ENCODE measurements around the gene GDAP1L1.

GDAP1L1 gene

DNA sequence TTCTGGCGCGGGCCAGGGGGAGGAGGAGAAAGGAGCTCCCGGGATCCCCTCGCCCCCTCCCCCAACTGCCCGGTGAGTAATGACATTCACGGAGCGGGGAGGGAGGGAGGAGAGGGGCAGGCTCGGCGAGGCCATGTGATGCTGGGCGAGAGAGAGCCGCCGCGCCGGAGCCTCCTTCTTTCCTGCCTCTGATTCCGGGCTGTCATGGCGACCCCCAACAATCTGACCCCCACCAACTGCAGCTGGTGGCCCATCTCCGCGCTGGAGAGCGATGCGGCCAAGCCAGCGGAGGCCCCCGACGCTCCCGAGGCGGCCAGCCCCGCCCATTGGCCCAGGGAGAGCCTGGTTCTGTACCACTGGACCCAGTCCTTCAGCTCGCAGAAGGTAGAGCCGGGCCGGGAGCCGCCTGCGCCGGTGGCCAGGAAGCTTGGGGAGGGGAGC is at the start of gene GDAP1L1:
Gene GDAP1L1, plus strand, starts transcription at position 178 of the 441 bp plus-strand sequence. Its CDS starts 27 bp downstream, at position 205.
- no peak for DNase-seq

DNA sequence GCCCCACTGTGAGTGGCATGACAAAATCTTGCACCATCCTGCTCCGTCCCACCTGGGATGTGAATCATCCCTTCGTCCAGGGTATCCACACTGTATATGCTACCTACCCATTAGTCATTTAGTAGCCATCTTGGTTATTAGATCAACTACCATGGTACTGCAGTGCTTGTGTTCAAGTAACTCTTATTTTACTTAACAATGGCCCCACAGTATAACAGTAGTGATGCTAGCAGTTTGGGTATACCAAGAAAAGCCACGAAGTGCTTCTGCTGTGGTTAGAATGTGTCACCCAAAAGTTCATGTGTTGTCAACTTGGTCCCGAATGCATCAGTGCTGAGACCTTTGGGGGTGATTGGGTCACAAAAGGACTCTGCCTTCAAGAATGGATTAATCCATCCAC is 48.2 kb upstream of the GDAP1L1 start:
- DNase-seq = peak in 1 of 2 experiments; percentile 46

DNA sequence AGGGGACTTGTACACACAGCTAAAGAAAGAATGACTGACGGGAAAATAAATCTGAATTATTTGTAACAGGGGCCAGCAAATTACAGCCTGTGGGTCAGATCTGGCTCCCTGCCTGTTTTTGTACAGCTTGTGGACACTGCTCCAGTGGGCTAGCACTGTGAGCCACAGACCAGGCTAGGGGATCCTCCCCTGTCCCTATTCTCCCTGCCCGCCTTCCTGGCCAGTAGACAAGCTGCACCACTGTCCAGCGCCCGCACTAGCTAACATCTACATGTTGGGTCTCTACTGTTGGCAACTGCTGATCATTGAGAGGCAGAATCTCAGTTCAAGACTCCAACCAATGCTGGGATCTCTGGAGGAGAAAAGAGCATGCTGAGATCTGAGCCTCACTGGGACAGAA is 47.2 kb upstream of the GDAP1L1 start:
- DNase-seq = no peak

DNA sequence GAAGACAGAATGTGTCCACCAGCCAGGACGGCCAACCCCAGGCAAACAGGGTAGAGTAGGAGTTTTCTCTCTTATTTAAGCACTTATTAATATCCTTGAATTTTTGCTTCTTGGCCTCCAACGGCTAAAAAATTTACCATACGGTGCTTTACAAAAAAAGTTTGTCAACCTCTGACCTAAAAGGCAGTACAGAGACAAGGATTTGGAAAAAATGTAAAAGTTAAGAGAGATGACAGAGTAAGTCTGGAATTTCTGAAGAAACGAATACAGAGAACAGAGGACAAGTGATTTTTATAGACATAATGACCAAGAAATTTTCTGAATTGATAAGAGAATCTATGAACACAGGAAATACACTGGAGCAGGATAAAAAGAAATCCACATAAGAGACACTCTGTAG is 46.7 kb upstream of the GDAP1L1 start:
- DNase-seq = no peak

DNA sequence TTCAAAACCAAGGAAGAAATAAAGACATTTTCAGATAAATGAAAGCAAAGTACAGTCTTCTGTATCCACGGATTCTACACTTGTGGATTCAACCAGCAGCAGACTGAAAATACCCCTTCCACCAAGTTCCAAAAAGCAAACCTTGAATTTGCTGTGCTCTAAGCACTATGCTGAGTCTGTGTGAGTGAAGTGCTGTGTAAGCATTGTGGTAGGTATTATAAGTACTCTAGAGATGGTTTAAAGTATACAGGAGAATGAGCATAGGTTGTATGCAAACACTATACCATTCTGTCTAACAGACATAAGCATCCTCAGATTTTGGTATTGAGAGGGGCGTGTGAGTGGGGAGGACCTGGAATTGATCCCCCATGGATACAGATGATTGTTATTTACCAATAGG is 46.1 kb upstream of the GDAP1L1 start:
- no peak for DNase-seq

DNA sequence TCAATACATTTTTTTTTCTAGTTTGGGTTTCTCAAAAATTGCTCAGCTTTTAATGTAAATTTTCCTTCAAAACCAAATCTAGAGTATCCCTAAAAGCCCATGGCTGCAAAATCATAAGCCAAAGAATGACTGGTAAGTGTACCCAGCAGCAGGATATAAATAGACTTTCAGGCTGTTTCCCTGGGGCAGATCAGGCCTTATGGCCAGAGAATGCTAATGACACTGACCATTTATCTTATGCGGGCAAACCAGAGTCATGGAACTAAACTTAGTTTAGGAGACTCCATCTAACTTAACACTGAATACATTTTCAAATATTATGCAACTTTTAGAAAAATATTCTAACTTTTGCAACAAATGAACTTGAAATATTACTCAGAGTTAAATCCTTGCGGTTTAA is 43.9 kb upstream of the GDAP1L1 start:
- no peak for DNase-seq

DNA sequence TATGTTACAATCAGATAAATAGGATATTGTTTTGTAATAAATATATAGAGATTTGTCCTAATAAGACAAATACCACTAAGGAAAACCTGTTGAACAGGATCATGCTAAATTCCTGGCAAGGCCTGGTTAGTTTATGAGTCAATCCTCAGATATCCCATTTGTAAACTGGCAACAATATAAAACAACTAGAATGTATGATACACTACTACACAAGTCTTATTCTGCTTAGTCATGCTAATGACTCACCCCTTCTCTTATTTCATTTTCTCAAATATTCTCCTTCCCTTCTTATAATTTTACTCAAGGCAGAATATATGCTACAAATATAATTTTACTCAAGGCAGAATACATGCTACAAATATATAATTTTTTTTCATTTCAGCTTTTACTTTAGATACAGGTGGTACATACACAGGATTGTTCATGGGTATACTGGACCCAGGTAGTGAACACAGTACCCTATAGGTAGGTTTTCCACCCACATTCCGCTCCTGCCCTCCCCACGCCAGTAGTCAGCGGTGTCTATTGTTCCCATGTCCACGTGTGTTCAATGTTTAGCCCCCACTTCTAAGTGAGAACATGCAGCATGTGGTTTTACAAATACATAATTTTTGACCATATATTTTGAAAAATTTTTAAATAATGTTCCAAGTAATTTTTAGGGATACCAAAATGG is 42.8 kb upstream of the GDAP1L1 start:
- DNase-seq = no peak

DNA sequence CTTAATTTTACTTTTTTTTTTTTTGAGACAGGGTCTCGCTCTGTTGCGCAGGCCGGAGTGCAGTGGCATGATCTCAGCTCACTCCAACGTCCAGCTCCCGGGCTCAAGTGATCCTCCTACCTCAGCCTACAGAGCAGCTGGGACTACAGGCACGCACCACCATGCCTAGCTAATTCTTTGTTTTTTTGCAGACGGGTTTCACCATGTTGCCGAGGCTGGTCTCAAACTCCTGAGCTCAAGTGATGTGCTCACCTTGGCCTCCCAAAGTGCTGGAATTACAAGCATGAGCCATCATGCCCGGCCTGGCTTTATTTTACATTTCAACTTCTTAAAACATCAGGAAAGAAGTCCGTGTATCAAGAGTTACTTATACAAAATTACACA is 42.3 kb upstream of the GDAP1L1 start:
- no peak for DNase-seq

DNA sequence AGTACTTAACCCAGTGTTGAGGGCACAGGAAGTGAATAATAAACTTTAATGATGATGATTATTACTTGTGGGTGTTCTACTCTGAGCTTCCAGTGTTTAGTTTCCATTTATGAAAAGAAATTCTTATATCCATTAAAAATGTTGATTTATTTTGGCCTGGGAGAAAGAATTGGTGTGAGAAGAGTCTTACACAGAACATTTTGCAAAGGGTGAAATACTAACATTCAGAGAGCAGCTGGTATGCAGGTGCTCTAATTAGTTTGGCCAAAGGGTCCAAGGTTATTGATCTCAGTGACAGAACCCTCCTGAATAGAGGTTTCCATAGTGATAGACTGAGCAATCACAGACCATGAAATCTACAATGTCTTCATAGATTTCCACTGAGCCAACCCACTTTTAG is 41.0 kb upstream of the GDAP1L1 start:
- DNase-seq = no peak

DNA sequence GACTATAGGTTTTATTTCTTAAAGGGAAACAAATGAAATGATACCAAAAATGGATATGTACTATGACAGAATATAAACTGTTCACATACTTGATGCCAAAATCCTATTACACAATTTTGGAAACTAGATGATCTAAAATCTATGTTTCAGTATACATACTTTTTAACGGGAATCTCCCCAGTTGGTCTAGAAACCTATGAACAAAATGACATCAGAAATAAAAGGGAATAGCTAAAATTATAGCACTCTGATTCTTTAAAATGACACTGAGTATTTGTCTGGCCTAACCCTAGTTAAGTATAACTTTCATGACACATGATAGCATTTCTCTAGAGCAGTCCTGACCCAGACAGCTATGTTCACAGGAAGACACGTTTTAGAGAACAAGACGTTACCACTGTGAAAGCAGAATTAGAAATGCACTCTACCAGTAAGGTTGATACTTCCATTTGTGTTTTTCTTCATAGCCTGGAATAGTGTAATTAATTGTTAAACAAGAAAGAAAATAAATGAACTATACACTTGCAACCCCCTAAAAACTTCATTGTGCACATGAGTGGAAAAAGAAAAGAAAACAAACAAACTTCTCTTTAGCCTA is 39.9 kb upstream of the GDAP1L1 start:
- no peak for DNase-seq

DNA sequence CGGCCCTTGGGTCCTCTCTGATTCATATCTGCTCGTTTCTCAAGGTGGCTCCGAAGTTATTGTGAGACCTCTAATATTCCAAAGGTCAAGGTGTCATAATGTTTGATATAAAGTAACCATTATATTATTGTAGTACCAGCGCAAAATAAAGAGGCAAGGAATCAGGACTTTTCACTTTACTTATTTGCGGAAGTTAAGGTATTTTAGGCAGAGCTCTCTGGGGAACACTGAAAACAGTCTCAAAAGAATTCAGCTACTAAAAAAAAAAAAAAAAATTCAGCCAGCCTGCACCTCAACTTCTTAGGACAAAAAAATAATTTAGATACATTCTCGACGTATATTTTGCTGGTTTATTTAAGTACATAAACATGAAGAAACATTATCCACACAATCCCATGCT is 38.9 kb upstream of the GDAP1L1 start:
- DNase-seq = no peak

DNA sequence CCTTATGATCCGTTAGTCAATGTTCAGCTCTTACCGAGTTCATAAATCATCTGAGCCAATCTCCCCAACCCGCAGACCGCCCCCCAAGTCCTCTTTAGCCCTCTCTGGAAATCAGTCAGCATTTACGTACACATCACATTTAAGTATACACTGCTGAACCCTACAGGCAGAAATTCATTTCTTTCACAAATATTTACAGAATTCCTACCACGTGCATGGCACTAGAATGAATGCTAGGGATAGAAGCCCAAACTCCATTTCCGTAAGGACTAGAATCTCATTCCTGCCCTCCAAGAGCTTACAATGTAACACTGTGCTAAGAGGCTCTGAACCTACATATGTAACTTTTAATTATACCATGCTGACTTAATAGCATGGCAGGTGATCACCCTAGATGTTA is 38.3 kb upstream of the GDAP1L1 start:
- DNase-seq = no peak

DNA sequence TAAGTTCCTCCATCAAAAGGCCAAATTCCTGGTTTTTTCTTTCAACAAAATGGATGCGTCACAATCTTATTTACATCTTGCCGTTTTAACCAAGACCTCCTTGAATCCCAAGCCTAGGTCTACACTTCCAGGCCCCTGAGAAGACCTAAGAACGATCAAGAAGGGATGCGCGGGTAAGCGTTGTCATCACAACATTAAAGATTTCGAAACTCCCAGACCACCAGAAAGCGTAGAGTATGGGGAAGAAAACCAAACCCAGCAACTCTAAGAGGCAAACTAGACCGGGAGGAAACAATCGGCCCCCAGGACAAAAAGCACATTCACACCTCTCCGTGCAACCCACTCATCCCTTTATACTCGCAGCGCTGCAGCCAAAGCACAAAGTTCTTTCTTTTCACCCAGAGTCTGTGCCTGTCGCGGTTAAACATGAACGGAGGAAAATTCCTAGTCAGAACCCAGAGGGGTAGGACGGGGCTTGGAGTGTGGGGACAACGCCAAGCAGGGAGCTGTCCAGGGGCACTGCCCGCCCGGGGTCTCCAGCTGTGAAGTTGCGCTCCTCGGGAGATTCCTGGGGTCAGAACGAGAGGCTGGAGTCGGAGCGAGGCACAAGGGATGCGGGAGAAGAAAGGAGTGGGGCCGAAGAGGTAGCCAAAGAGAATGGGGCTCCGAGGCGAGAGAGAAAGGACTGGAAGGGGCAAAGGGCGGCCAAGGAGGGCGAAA is 37.3 kb upstream of the GDAP1L1 start:
- peak in 1 of 2 experiments; percentile 38 for DNase-seq

DNA sequence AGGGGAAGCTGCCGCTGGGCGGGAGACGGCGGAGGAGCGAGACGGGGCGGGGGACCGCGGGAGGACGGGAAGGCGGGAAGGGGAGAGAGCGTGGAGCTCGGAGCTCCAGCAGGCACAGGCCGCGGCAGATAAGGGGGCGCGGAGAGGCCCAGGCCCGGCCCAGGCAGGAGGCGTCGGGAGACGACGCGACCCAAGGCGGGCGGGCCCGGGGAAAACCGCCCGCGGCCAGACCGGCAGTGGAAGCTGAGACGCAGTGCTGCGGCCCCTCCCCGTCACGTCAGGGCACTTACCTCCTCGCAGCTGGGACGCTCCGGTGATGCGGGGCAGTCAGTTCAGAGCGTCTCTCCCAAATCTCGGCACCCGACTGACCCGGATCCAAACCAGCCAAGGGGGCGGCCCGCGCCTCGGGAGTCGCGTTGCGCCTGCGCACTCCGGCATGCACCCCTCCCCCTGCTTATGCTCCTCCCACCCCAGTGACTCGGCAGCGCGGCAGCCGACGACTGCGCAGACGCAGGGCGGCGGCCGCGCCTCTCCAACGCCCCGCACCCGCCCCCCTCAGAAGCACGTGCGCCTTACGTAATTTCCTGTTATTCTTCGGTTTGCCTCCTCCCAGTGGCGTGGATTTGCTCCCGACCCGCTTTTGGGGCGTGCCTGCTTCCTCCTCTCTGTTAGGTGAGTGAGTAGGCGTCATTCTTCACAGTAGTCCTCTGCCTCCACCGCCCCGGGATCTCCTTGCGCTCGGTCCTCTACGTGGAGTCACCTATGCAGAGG is 36.5 kb upstream of the GDAP1L1 start, which contains the start of gene OSER1:
Gene OSER1, minus strand, starts transcription at position 366 of the 771 bp plus-strand sequence. CDS start 3,814 bp downstream, outside the sequence.
- peak; percentile 98 to 99 for DNase-seq

DNA sequence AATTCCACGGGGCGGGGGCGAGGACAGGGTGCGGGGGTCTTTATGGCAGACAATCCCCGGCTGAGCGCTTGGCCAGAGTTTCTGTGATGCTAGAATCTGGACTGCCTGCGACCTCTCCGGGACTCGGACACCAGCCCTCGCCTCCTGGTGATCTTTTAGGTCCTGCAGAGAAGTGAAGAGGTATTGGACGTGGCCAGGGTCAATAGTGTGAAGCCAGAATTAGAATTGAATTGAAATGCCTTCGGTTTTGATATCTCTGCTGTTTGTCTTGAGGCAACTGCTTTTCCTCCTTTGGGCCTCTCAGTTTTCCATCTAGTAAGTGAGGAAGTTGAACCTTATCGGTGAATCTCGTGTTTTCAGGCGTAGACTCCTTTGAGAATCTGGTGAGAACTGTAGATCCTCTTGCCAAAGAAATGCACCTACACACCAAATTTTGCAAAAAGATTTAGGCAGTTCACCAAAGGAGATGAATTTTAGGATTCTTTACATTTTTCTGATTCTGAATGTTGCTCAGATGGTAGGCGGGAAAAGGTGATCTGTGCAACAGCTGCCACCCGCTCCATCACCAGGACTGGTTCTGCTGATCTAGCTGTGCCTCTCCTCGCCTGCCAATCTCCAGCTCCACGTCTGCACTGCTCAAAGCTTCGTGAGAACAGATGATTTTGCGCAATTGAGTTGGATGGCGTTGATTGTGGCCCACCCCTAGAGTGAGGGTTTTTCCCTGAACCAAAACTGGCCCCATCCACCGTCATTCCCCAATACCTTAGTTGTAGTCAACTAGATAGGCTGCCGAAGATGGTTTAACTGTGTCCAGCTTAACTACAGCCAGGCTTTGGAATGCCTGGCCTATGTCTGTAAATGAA is 35.7 kb upstream of the GDAP1L1 start:
- no peak for DNase-seq

DNA sequence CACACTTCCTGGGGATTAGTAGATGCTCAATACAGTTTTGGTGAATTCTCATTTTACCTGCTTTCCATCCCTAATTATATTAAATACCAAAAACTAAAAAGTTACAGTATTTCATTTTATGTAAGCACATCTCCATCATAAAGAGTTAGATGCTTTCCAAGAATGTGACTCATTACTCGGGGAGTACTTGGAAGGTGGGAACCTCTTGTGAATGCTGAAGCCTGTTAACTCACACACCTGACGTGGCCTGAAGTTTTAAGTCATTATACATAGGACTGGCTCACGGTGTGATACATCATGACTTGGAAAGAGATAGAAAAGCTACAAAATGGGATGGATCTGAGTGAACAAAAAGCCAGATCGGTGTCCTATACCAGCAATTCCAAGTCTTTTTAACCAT is 34.3 kb upstream of the GDAP1L1 start:
- no peak for DNase-seq

DNA sequence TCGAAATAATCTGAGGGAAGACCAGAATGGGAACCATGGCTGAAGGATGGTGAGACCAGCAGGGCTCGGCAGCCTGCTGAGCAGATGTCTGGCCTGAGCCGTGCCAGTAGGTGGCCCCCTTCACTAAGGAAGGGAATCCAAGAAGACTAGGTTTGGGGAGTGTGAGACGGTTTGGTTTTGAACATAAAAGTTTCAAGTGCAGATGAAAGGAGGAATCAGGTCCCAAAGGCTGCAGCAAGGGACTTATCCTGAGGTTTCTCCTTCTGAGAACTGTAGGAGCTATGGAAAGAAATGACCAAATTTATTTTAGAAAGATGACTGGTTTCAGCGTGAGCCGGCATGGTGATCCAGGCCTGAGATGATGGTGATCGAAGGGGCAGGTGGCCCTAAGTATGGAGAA is 32.0 kb upstream of the GDAP1L1 start:
- DNase-seq = peak; percentile 77 to 81

DNA sequence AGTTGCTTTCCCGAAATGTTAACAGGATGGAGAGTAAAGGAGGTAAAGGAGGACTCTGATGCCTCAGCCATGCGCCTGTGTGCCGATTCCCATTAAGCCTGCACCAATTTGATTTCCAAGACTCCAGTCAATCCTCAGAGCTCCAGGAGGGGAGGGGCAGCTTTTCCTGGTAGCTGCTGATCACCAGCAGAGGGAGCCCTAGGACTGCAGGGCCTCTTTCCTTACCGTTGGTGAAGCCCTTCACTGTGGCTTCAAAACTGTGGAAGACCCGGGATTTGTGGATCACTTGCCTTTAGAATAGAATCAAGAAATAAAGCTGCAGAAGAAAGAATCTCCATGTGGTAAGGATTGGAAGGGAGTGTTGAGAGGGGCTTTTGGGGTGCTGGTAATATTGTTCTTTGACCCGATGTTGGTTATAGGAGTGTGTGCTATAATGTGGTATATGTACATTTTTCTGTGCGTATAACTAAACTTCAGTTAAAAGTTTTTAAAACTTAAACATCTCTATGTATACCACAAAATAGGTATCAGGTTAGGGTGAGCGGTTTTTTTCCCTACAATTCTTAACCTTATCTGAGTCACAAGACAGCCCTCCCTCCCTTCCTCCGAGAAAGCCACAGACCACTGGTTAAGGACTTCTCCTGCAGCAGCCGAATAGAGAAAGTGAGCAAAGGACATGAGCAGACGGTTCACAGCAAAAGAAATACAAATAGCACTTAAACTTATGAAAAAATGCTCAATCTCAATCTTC is 29.6 kb upstream of the GDAP1L1 start:
- DNase-seq = peak; percentile 72 to 74

DNA sequence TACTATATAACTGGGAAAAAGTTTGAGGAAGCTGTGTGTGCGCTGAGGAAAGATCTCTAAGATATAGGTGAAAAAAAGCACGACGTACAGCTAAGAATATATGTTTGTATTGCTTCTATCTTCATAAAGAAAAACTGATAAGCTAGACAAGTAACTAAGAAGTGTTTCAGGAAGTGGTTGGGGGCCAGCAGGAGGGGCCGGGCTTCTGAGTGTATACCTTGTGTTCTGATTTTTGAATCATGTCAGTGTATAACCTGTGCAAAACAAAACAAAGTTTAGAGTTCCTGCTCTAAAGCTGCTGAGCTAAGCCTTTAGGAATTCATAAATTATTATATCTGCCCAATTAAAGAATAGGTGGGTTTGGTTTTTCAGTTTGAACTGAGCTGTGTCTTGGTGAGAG is 28.7 kb upstream of the GDAP1L1 start:
- peak; percentile 44 to 48 for DNase-seq

DNA sequence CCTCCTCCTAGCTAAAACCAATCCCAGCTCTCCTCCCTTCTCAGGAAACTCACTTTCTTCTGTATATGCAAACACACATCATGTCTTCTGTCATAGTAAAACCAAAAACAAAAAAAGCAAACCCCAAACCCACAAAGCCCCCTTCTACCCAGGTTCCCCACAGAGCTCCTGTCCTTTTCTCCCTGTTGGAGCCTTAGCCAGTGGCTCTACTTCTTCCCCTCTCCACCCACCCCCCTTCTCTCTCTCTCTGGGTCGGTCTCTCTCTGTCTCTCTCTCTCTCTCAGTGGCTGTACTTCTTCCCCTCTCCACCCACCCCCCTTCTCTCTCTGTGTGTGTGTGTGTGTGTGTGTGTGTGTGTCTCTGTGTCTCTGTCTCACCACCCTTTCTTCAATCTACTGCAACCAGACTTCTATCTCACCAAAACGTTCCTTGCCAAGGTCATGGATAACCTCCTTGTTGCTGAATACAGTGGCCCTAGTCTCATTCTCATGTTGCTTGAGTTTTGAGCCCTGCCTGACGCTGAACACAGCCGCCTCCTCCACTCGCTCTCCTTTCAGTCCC is 27.9 kb upstream of the GDAP1L1 start:
- DNase-seq = peak in 1 of 2 experiments; percentile 24

DNA sequence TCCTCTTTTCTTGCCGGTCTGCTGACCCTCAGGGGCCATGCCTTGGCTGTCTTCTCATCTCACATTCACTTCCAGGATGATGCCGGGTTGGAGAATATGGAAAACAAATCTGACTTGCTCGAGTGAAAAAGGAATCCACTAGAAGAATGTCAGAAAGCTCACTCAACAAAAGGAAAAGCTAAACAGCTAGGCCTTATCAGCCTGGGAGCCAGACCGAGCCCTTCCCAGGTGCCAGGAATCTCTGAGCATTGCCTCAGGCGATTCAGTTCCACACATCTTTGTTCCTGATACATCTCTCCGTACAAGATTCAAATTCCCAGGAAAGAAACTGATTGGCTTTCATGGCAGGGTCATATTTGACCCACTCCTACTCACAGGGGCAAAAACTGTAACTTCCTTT is 27.3 kb upstream of the GDAP1L1 start:
- DNase-seq = no peak

All from activated T-cell treated with anti-CD3 and anti-CD28 coated beads, Interleukin-2, amount 50 U/mL, for 48 hours (primary cell).